HepG2 (cell line): ENCODE data around the gene METTL16.

ENCODE experiments used
- CTCF ChIP-seq: sonication (generic); formaldehyde crosslinking; IDR thresholded peaks from 2 replicates; pipeline ENCODE4 v1.5.0; 2020; ENCODE audit warnings: mild to moderate bottlenecking, missing genetic modification reagents, moderate library complexity
- HDAC6 ChIP-seq: fragments of 200-600 bp; sonication (generic); IDR thresholded peaks from 2 replicates; pipeline ENCODE4 v1.7.0; 2017; ENCODE audit warnings: mild to moderate bottlenecking, antibody characterized with exemption, low read length, low read depth
- JUND ChIP-seq: sonication (generic); formaldehyde crosslinking; IDR thresholded peaks from 2 replicates; pipeline ENCODE4 v1.8.0; 2022; ENCODE audit warnings: mild to moderate bottlenecking, missing genetic modification reagents
- MYC ChIP-seq: sonication (generic); formaldehyde crosslinking; IDR thresholded peaks from 2 replicates; pipeline ENCODE4 v1.9.0; 2021; ENCODE audit warnings: missing genetic modification reagents, borderline replicate concordance
- POLR2AphosphoS5 ChIP-seq: IDR thresholded peaks from 2 replicates; pipeline ENCODE4 v1.6.1; 2012; ENCODE audit warnings: low read depth, low read length
- SMARCC2 ChIP-seq: fragments of 450-650 bp; IDR thresholded peaks from 2 replicates; pipeline ENCODE4 v1.6.1; 2017; ENCODE audit warnings: antibody characterized with exemption, mild to moderate bottlenecking
- YY1 ChIP-seq: IDR thresholded peaks from 2 replicates; pipeline ENCODE4 v1.6.1; 2011; ENCODE audit warnings: low read length, low read depth, moderate library complexity, mild to moderate bottlenecking; ENCODE audit not compliant: insufficient read depth, insufficient replicate concordance
- ZFP62 ChIP-seq: sonication (generic); formaldehyde crosslinking; IDR thresholded peaks from 2 replicates; pipeline ENCODE4 v1.4.0; 2020; ENCODE audit warnings: missing genetic modification reagents
- ZNF24 ChIP-seq: fragments of 450-650 bp; IDR thresholded peaks from 2 replicates; pipeline ENCODE4 v1.6.1; 2017; ENCODE audit warnings: antibody characterized with exemption, mild to moderate bottlenecking
- ZNF569 ChIP-seq: sonication (generic); formaldehyde crosslinking; IDR thresholded peaks from 2 replicates; pipeline ENCODE4 v1.5.0; 2020; ENCODE audit warnings: mild to moderate bottlenecking, missing genetic modification reagents, moderate library complexity, borderline replicate concordance
- ZNF850 ChIP-seq: sonication (generic); formaldehyde crosslinking; conservative IDR thresholded peaks from 2 replicates; pipeline ENCODE4 v1.9.0; 2021; ENCODE audit warnings: mild to moderate bottlenecking, missing genetic modification reagents

- no peak for TF ChIP-seq ZNF569 (CRISPR knock-in tag)
- TF ChIP-seq CTCF (CRISPR knock-in tag), result peak; percentile 90
- TF ChIP-seq HDAC6, result no peak
- no peak for TF ChIP-seq POLR2AphosphoS5
- TF ChIP-seq JUND, result no peak
- no peak for TF ChIP-seq SMARCC2
- no peak for TF ChIP-seq ZNF24
- no peak for TF ChIP-seq MYC (CRISPR knock-in tag)
- TF ChIP-seq YY1, result no peak
- TF ChIP-seq ZFP62 (CRISPR knock-in tag), result no peak
- no peak for TF ChIP-seq ZNF850 (CRISPR knock-in tag)
Measured at GRCh38 chr17:2416010-2416734, 95.5 kb downstream of the METTL16 start.
